Stomach (tissue), 9 donors: Measurements from ENCODE around the gene SCMH1. TPM values are rescaled to one million over a fixed set of nuclear protein-coding genes. Genes with fewer than 3 reads are reported as not detected.

ENCODE experiments used
- DNase-seq, 2 donors: peaks; one replicate each; pipeline versions ENCODE4 v3.0.0 to v3.0.0-alpha.2; 2013 to 2019
- H3K27ac ChIP-seq, 5 donors: fragments of 200-600 bp in 4 of 5; sonication (generic) in 4 of 5; one replicate each; pipeline ENCODE4 v1.5.1; 2013 to 2019; ENCODE audit warnings: mild to moderate bottlenecking in 1 of 5, moderate library complexity in 1 of 5
- H3K27me3 ChIP-seq, 3 donors: fragments of 200-600 bp; sonication (generic); one replicate each; pipeline ENCODE4 v1.5.1; 2017 to 2019; ENCODE audit warnings: mixed run types in 1 of 3
- H3K36me3 ChIP-seq, 4 donors: fragments of 200-600 bp; sonication (generic); 1 replicate in 3 of 4; 2 replicates in 1 of 4; pipeline ENCODE4 v1.5.1; 2016 to 2019
- H3K4me1 ChIP-seq, 4 donors: fragments of 200-600 bp; sonication (generic); one replicate each; pipeline ENCODE4 v1.5.1; 2016 to 2019
- H3K4me3 ChIP-seq, 4 donors: fragments of 200-600 bp; sonication (generic) in 3 of 4; one replicate each; pipeline ENCODE4 v1.5.1; 2016 to 2019; ENCODE audit warnings: mild to moderate bottlenecking in 1 of 4
- H3K9me3 ChIP-seq, 4 donors: fragments of 200-600 bp; sonication (generic); one replicate each; pipeline ENCODE4 v1.5.1; 2016 to 2019
- CTCF ChIP-seq, 7 experiments: fragments of 450-650 bp in 4 of 7; fragments of 200-600 bp in 3 of 7; sonication (generic) in 3 of 7; IDR thresholded peaks; one replicate each; pipeline ENCODE4 v1.5.1; 2016 to 2019; ENCODE audit warnings: antibody characterized with exemption in 7 of 7, control low read depth in 2 of 7, mild to moderate bottlenecking in 1 of 7
- EP300 ChIP-seq: sonication (generic); formaldehyde crosslinking; IDR thresholded peaks from one replicate; pipeline ENCODE4 v1.6.1; 2017; ENCODE audit warnings: antibody characterized with exemption
- POLR2A ChIP-seq, 4 donors: fragments of 450-650 bp; IDR thresholded peaks; one replicate each; pipeline ENCODE4 v1.6.1; 2016; ENCODE audit warnings: antibody characterized with exemption in 4 of 4, control low read depth in 2 of 4, mild to moderate bottlenecking in 1 of 4, moderate library complexity in 1 of 4
- POLR2AphosphoS5 ChIP-seq, 3 donors: sonication (generic); formaldehyde crosslinking; IDR thresholded peaks; one replicate each; pipeline ENCODE4 v1.6.1; 2016; ENCODE audit warnings: antibody characterized with exemption in 3 of 3
- WGBS, 5 donors: extraction: QIAGEN DNeasy Blood & Tissue Kit in 3 of 5; methylation state at CpG; one replicate each; pipeline versions ENCODE4 v1.1.5 to v1.1.7; 2013 to 2018; 5-methylcytosine and 5-hydroxymethylcytosine counted together
- intact Hi-C: fragments of 100-400 bp; cut with DNase I; formaldehyde crosslinking; loops from one replicate; pipeline ENCODE4 v1.15.1; 2023; ENCODE audit warnings: low total_unique reads
- polyA plus RNA-seq, 3 donors: library from polyadenylated mRNA; stranded (reverse); fragments of 200-250 nt; gene quantifications; one replicate each; pipeline ENCODE4 v1.2.3, GENCODE V29; 2013
- total RNA-seq, 5 donors: library from RNA; depleted of rRNA; stranded (reverse); fragments of >200 nt; gene quantifications; one replicate each; pipeline versions ENCODE4 v1.1.0 to v1.2.3, GENCODE V29; 2014 to 2016
- donor health status: healthy with polysubstance abuse.
- donor health status: Bipolar disorder and iron deficiency.
- donor health status: healthy.

SCMH1 gene
- total and polyA plus RNA-seq, 8 donors, result 22.6 to 84.6 (median 35.6) TPM

GRCh38 chr1:41013024-41013423 lies 229.1 kb downstream of the SCMH1 start:
- Histone ChIP-seq H3K9me3 (no peaks in the 10 kb centered on the region), H3K4me1 (peaks cover 0 to 34% (median 6%) of the 10 kb centered on the region in 4 donors), H3K27ac (no peak overlapping the region), H3K36me3 (peaks cover 30 to 86% (median 76%) of the 10 kb centered on the region in 4 donors), H3K27me3 (no peaks in the 10 kb centered on the region), H3K4me3 (no peak overlapping the region)
- DNase-seq, result no peak
- no peak for TF ChIP-seq POLR2A (IDR thresholded peaks at IDR 0.05)
- TF ChIP-seq POLR2AphosphoS5 (IDR thresholded peaks at IDR 0.05), result no peak
- TF ChIP-seq EP300, result no peak
- TF ChIP-seq CTCF (IDR thresholded peaks at IDR 0.05), result no peak
- 86 to 92% (median 88%) methylated on average over 6 of the region's 6 CpGs for WGBS, 5 donors
- intact Hi-C loops, result no loop called here

GRCh38 chr1:41010345-41010744 lies 231.8 kb downstream of the SCMH1 start:
- H3K4me1 ChIP-seq, result peaks cover 0 to 32% (median 5%) of the 10 kb centered on the region in 4 donors
- H3K9me3 ChIP-seq, result no peaks in the 10 kb centered on the region
- DNase-seq, result no peak
- WGBS, 5 donors, result 29 to 65% (median 50%) methylated on average over 1 of the region's 1 CpG
- peaks cover 43 to 91% (median 79%) of the 10 kb centered on the region in 4 donors for H3K36me3 ChIP-seq
- no peaks in the 10 kb centered on the region for H3K27me3 ChIP-seq
- intact Hi-C loops, result no loop called here
- no peak for TF ChIP-seq CTCF (IDR thresholded peaks at IDR 0.05)
- no peak for TF ChIP-seq POLR2A (IDR thresholded peaks at IDR 0.05)
- no peak for TF ChIP-seq EP300
- TF ChIP-seq POLR2AphosphoS5 (IDR thresholded peaks at IDR 0.05), result no peak
- H3K4me3 ChIP-seq, result no peak overlapping the region
- no peak overlapping the region for H3K27ac ChIP-seq

GRCh38 chr1:41009466-41009865 lies 232.6 kb downstream of the SCMH1 start:
- no peak for DNase-seq
- H3K4me1 ChIP-seq, result peaks cover 0 to 23% (median under 1%) of the 10 kb centered on the region in 4 donors
- intact Hi-C loops, result no loop called here
- peaks cover 43 to 98% (median 86%) of the 10 kb centered on the region in 4 donors for H3K36me3 ChIP-seq
- H3K4me3 ChIP-seq, result no peak overlapping the region
- H3K9me3 ChIP-seq, result no peaks in the 10 kb centered on the region
- H3K27me3 ChIP-seq, result no peaks in the 10 kb centered on the region
- TF ChIP-seq POLR2AphosphoS5 (IDR thresholded peaks at IDR 0.05) (no peak), EP300 (no peak), POLR2A (IDR thresholded peaks at IDR 0.05) (no peak)
- H3K27ac ChIP-seq, result no peak overlapping the region
- WGBS, 5 donors, result 91 to 96% (median 95%) methylated on average over 8 of the region's 8 CpGs

- intact Hi-C loops, result no loop called here
- no peaks in the 10 kb centered on the region for H3K9me3 ChIP-seq
- WGBS, 5 donors, result 89 to 98% (median 94%) methylated on average over 18 to 19 of the region's 19 CpGs
- H3K4me3 ChIP-seq, result no peak overlapping the region
- peaks cover 6 to 30% (median 14%) of the 10 kb centered on the region in 4 donors for H3K4me1 ChIP-seq
- no peak for DNase-seq
- no peaks in the 10 kb centered on the region for H3K27me3 ChIP-seq
- H3K27ac ChIP-seq, result no peak overlapping the region
- H3K36me3 ChIP-seq, result peaks cover 43 to 99% (median 89%) of the 10 kb centered on the region in 4 donors
- no peak for TF ChIP-seq EP300
- TF ChIP-seq POLR2AphosphoS5 (IDR thresholded peaks at IDR 0.05), result no peak
- no peak for TF ChIP-seq POLR2A (IDR thresholded peaks at IDR 0.05)
- no peak for TF ChIP-seq CTCF (IDR thresholded peaks at IDR 0.05)
Observed at GRCh38 chr1:41006942-41007865, 234.9 kb downstream of the SCMH1 start.
